BE2C (cell line): ENCODE data around the gene PRXL2B.

Experiments
- DNase-seq: peaks from one replicate; pipeline ENCODE4 v3.0.0-alpha.2; 2020
- H3K27me3 ChIP-seq: fragments of 250-450 bp; sonication (Bioruptor Pico); 2 replicates; pipeline ENCODE4 v1.5.1; 2020; ENCODE audit warnings: mild to moderate bottlenecking
- H3K36me3 ChIP-seq: fragments of 250-450 bp; sonication (Bioruptor Pico); 2 replicates; pipeline ENCODE4 v1.5.1; 2020; ENCODE audit warnings: mild to moderate bottlenecking
- H3K4me1 ChIP-seq: fragments of 250-450 bp; sonication (Bioruptor Pico); 2 replicates; pipeline ENCODE4 v1.5.1; 2020
- H3K4me3 ChIP-seq: 2 replicates; pipeline ENCODE4 v1.5.1; 2011; ENCODE audit warnings: low read depth, low read length
- H3K9me3 ChIP-seq: fragments of 250-450 bp; sonication (Bioruptor Pico); 2 replicates; pipeline ENCODE4 v1.5.1; 2020
- CTCF ChIP-seq: IDR thresholded peaks from 2 replicates; pipeline ENCODE4 v1.5.1; 2012; ENCODE audit warnings: mild to moderate bottlenecking, low read depth, low read length

PRXL2B gene

GRCh38 chr1:2612591-2613365 is 26.2 kb downstream of the PRXL2B start:
- TF ChIP-seq CTCF, result no peak
- Histone ChIP-seq H3K4me1 (no peaks in the 10 kb centered on the region), H3K9me3 (no peaks in the 10 kb centered on the region), H3K4me3 (no peak overlapping the region), H3K27me3 (no peaks in the 10 kb centered on the region), H3K36me3 (no peaks in the 10 kb centered on the region)
- no peak for DNase-seq

GRCh38 chr1:2614145-2614544 is 27.6 kb downstream of the PRXL2B start:
- no peak for DNase-seq
- TF ChIP-seq CTCF, result no peak
- Histone ChIP-seq H3K4me3 (no peak overlapping the region), H3K36me3 (no peaks in the 10 kb centered on the region), H3K4me1 (no peaks in the 10 kb centered on the region), H3K9me3 (no peaks in the 10 kb centered on the region), H3K27me3 (no peaks in the 10 kb centered on the region)

- Histone ChIP-seq H3K9me3 (no peaks in the 10 kb centered on the region), H3K4me1 (no peaks in the 10 kb centered on the region), H3K4me3 (no peak overlapping the region), H3K27me3 (no peaks in the 10 kb centered on the region), H3K36me3 (no peaks in the 10 kb centered on the region)
- TF ChIP-seq CTCF, result no peak
- no peak for DNase-seq
Observed at GRCh38 chr1:2617971-2618470, 31.4 kb downstream of the PRXL2B start.

- Histone ChIP-seq H3K36me3 (no peaks in the 10 kb centered on the region), H3K4me3 (no peak overlapping the region), H3K27me3 (peaks cover 7% of the 10 kb centered on the region), H3K4me1 (no peaks in the 10 kb centered on the region), H3K9me3 (no peaks in the 10 kb centered on the region)
- DNase-seq, result no peak
- TF ChIP-seq CTCF, result no peak
Observed at GRCh38 chr1:2623571-2624337, 37.2 kb downstream of the PRXL2B start.

- H3K9me3 ChIP-seq, result no peaks in the 10 kb centered on the region
- H3K4me3 ChIP-seq, result no peak overlapping the region
- H3K36me3 ChIP-seq, result no peaks in the 10 kb centered on the region
- H3K27me3 ChIP-seq, result peaks cover 14% of the 10 kb centered on the region
- TF ChIP-seq CTCF, result no peak
- DNase-seq, result no peak
- H3K4me1 ChIP-seq, result no peaks in the 10 kb centered on the region
Observed at GRCh38 chr1:2624735-2625300, 38.2 kb downstream of the PRXL2B start.
